Sigmoid colon (tissue), 7 donors: ENCODE measurements around the gene ELMO1. TPM values are rescaled to one million over a fixed set of nuclear protein-coding genes. Genes with fewer than 3 reads are reported as not detected.

Experiments
- DNase-seq: peaks from one replicate; pipeline ENCODE4 v3.0.0-alpha.2; 2019
- H3K27ac ChIP-seq, 4 donors: fragments of 200-600 bp; sonication (generic); one replicate each; pipeline ENCODE4 v1.5.1; 2016 to 2019; ENCODE audit warnings: mild to moderate bottlenecking in 1 of 4
- H3K27me3 ChIP-seq, 3 donors: fragments of 200-600 bp; sonication (generic); one replicate each; pipeline ENCODE4 v1.5.1; 2019; ENCODE audit warnings: mild to moderate bottlenecking in 1 of 3
- H3K36me3 ChIP-seq, 4 donors: fragments of 200-600 bp; sonication (generic); one replicate each; pipeline ENCODE4 v1.5.1; 2016 to 2019
- H3K4me1 ChIP-seq, 4 donors: fragments of 200-600 bp; sonication (generic); one replicate each; pipeline ENCODE4 v1.5.1; 2017 to 2019
- H3K4me3 ChIP-seq, 4 donors: fragments of 200-600 bp; sonication (generic); one replicate each; pipeline ENCODE4 v1.5.1; 2017 to 2019; ENCODE audit warnings: mild to moderate bottlenecking in 2 of 4, moderate library complexity in 1 of 4
- H3K9me3 ChIP-seq, 4 donors: fragments of 200-600 bp in 3 of 4; sonication (generic) in 3 of 4; one replicate each; pipeline versions ENCODE4 v1.5.1 to v1.6.1; 2013 to 2019
- CTCF ChIP-seq, 4 experiments: fragments of 450-650 bp in 3 of 4; fragments of 200-600 bp in 1 of 4; IDR thresholded peaks; one replicate each; pipeline ENCODE4 v1.5.1; 2016 to 2019; ENCODE audit warnings: antibody characterized with exemption in 4 of 4, mild to moderate bottlenecking in 3 of 4, moderate library complexity in 2 of 4
- EP300 ChIP-seq, 4 donors: sonication (generic); formaldehyde crosslinking; IDR thresholded peaks; one replicate each; pipeline ENCODE4 v1.6.1; 2017; ENCODE audit warnings: antibody characterized with exemption in 4 of 4
- POLR2A ChIP-seq, 2 donors: fragments of 450-650 bp; IDR thresholded peaks; one replicate each; pipeline ENCODE4 v1.6.1; 2016; ENCODE audit warnings: antibody characterized with exemption in 2 of 2, mild to moderate bottlenecking in 2 of 2, moderate library complexity in 2 of 2
- POLR2AphosphoS5 ChIP-seq, 4 donors: sonication (generic); formaldehyde crosslinking; IDR thresholded peaks; one replicate each; pipeline ENCODE4 v1.6.1; 2017; ENCODE audit warnings: antibody characterized with exemption in 4 of 4
- WGBS, 2 donors: extraction: QIAGEN DNeasy Blood & Tissue Kit; methylation state at CpG; one replicate each; pipeline ENCODE4 v1.1.7; 2013; 5-methylcytosine and 5-hydroxymethylcytosine counted together
- intact Hi-C: fragments of 100-400 bp; cut with DNase I; formaldehyde crosslinking; loops from one replicate; pipeline ENCODE4 v1.15.1; 2023
- polyA plus RNA-seq, 3 donors: library from polyadenylated mRNA; stranded (reverse); fragments of 200-250 nt; gene quantifications; one replicate each; pipeline ENCODE4 v1.2.3, GENCODE V29; 2013
- total RNA-seq, 4 donors: library from RNA; depleted of rRNA; stranded (reverse); fragments of >200 nt; gene quantifications; one replicate each; pipeline ENCODE4 v1.1.0, GENCODE V29; 2016
- donor health status: healthy with polysubstance abuse.
- donor health status: Bipolar disorder and iron deficiency.
- donor health status: healthy.

Gene ELMO1
- total and polyA plus RNA-seq, 7 donors = 2.3 to 63.1 (median 33.9) TPM

- 79 to 90% methylated on average over 4 of the region's 4 CpGs for WGBS, 2 donors
- Histone ChIP-seq H3K4me3 (no peak overlapping the region), H3K36me3 (no peaks in the 10 kb centered on the region), H3K27ac (no peak overlapping the region), H3K27me3 (no peaks in the 10 kb centered on the region), H3K4me1 (no peaks in the 10 kb centered on the region), H3K9me3 (no peaks in the 10 kb centered on the region)
- intact Hi-C loops = no loop called here
- TF ChIP-seq POLR2AphosphoS5 (IDR thresholded peaks at IDR 0.05) (no peak), CTCF (IDR thresholded peaks at IDR 0.05) (no peak)
- no peak for DNase-seq
Measured at GRCh38 chr7:37475646-37476045, 27.0 kb upstream of the ELMO1 start.

GRCh38 chr7:37471619-37472018 lies 23.0 kb upstream of the ELMO1 start:
- Histone ChIP-seq H3K4me1 (no peaks in the 10 kb centered on the region), H3K9me3 (no peaks in the 10 kb centered on the region), H3K4me3 (no peak overlapping the region), H3K27ac (no peak overlapping the region), H3K36me3 (no peaks in the 10 kb centered on the region), H3K27me3 (no peaks in the 10 kb centered on the region)
- TF ChIP-seq POLR2AphosphoS5 (IDR thresholded peaks at IDR 0.05) (no peak), CTCF (IDR thresholded peaks at IDR 0.05) (no peak), EP300 (IDR thresholded peaks at IDR 0.05) (no peak), POLR2A (IDR thresholded peaks at IDR 0.05) (no peak)
- DNase-seq = no peak
- 70 to 80% methylated on average over 7 of the region's 7 CpGs for WGBS, 2 donors
- intact Hi-C loops = no loop called here

GRCh38 chr7:37467002-37467401 lies 18.3 kb upstream of the ELMO1 start:
- WGBS, 2 donors = 75 to 76% methylated on average over 3 of the region's 3 CpGs
- no peak for DNase-seq
- intact Hi-C loops = no loop called here

GRCh38 chr7:37462138-37462537 lies 13.5 kb upstream of the ELMO1 start:
- Histone ChIP-seq H3K27ac (no peak overlapping the region), H3K4me1 (no peaks in the 10 kb centered on the region), H3K9me3 (no peaks in the 10 kb centered on the region), H3K27me3 (no peaks in the 10 kb centered on the region), H3K4me3 (no peak overlapping the region), H3K36me3 (no peaks in the 10 kb centered on the region)
- TF ChIP-seq CTCF (IDR thresholded peaks at IDR 0.05) (no peak), POLR2A (IDR thresholded peaks at IDR 0.05) (no peak), POLR2AphosphoS5 (IDR thresholded peaks at IDR 0.05) (no peak), EP300 (IDR thresholded peaks at IDR 0.05) (no peak)
- 44 to 57% methylated on average over 1 of the region's 1 CpG for WGBS, 2 donors
- no peak for DNase-seq
- intact Hi-C loops = no loop called here

More at GRCh38 chr7:37467002-37467401, 18.3 kb upstream of the ELMO1 start:
- TF ChIP-seq POLR2AphosphoS5 (IDR thresholded peaks at IDR 0.05) = no peak
- TF ChIP-seq CTCF (IDR thresholded peaks at IDR 0.05) = no peak
- TF ChIP-seq EP300 (IDR thresholded peaks at IDR 0.05) = no peak
- no peak for TF ChIP-seq POLR2A (IDR thresholded peaks at IDR 0.05)
- H3K4me3 ChIP-seq = no peak overlapping the region
- no peaks in the 10 kb centered on the region for H3K9me3 ChIP-seq
- H3K27me3 ChIP-seq = no peaks in the 10 kb centered on the region
- no peak overlapping the region for H3K27ac ChIP-seq
- no peaks in the 10 kb centered on the region for H3K4me1 ChIP-seq
- H3K36me3 ChIP-seq = no peaks in the 10 kb centered on the region

- peaks cover 0 to 4% (median 0%) of the 10 kb centered on the region in 3 donors for H3K27me3 ChIP-seq
- no peaks in the 10 kb centered on the region for H3K4me1 ChIP-seq
- WGBS, 2 donors = 90 to 94% methylated on average over 3 of the region's 3 CpGs
- peaks cover 0 to 3% (median 0%) of the 10 kb centered on the region in 4 donors for H3K9me3 ChIP-seq
- no peak overlapping the region for H3K27ac ChIP-seq
- DNase-seq = no peak
- intact Hi-C loops = no loop called here
- no peaks in the 10 kb centered on the region for H3K36me3 ChIP-seq
- H3K4me3 ChIP-seq = no peak overlapping the region
- TF ChIP-seq CTCF (IDR thresholded peaks at IDR 0.05) (no peak), POLR2AphosphoS5 (IDR thresholded peaks at IDR 0.05) (no peak), EP300 (IDR thresholded peaks at IDR 0.05) (no peak), POLR2A (IDR thresholded peaks at IDR 0.05) (no peak)
Measured at GRCh38 chr7:37455081-37455480, 6.4 kb upstream of the ELMO1 start.
